IMR-90 (cell line): Measurements from ENCODE around the gene CPLX1. TPM values are rescaled to one million over a fixed set of nuclear protein-coding genes. Genes with fewer than 3 reads are reported as not detected.
"Not testable (repeated sequence)": the region's sequence is repeated elsewhere in the genome, so short reads cannot be mapped to it uniquely, and the experiment has no call there.

Source experiments
- ATAC-seq: fragments of 200-7000 bp; cut with Tn5 transposase; 2 replicates; pipeline ENCODE4 v1.9.1; 2020; ENCODE audit warnings: low read depth, mild to moderate bottlenecking, moderate library complexity
- BruUV-seq: library from RNA; stranded (reverse); fragments of 400-500 nt; replicated peaks from 2 replicates; lab custom pipeline; 2021; lab: Mats Ljungman, UMichigan
- CTCF ChIA-PET: fragments of 300-600 bp; formaldehyde crosslinking; extraction: SDS; loops from one replicate; lab custom pipeline; 2021; ENCODE audit warnings: antibody characterized with exemption; lab: Yijun Ruan, JAX
- POLR2A ChIA-PET: fragments of 300-600 bp; sonication (Branson Sonifier 250); formaldehyde crosslinking; loops from one replicate; lab custom pipeline; 2022; ENCODE audit warnings: antibody characterized with exemption; ENCODE audit not compliant: unreplicated experiment; lab: Charles Lee
- DNase-seq: peaks from one replicate; pipeline ENCODE4 v3.0.0; 2013
- H2AFZ ChIP-seq: replicated peaks from 2 replicates; pipeline ENCODE3; 2013; ENCODE audit warnings: low read length, mild to moderate bottlenecking; ENCODE audit not compliant: poor library complexity
- H2AK5ac ChIP-seq: 2 replicates; pipeline ENCODE4 v1.6.1; 2013; ENCODE audit warnings: low read depth, low read length, inconsistent platforms
- H2AK9ac ChIP-seq: replicated peaks from 2 replicates; pipeline ENCODE3; 2013; ENCODE audit warnings: mild to moderate bottlenecking, low read depth, low read length, moderate library complexity; ENCODE audit not compliant: poor library complexity
- H2BK120ac ChIP-seq: 2 replicates; pipeline ENCODE4 v1.6.1; 2013; ENCODE audit warnings: low read depth, low read length, inconsistent platforms
- H2BK15ac ChIP-seq: 3 replicates; pipeline ENCODE4 v1.6.1; 2013; ENCODE audit warnings: low read depth, low read length, inconsistent platforms
- H2BK20ac ChIP-seq: 2 replicates; pipeline ENCODE4 v1.6.1; 2013; ENCODE audit warnings: low read depth, mild to moderate bottlenecking, inconsistent platforms, low read length, moderate library complexity
- H2BK5ac ChIP-seq: 2 replicates; pipeline ENCODE4 v1.6.1; 2013; ENCODE audit warnings: mild to moderate bottlenecking, low read depth, low read length, inconsistent platforms; ENCODE audit not compliant: poor library complexity, severe bottlenecking
- H3K14ac ChIP-seq: replicated peaks from 2 replicates; pipeline ENCODE4 v1.6.1; 2013; ENCODE audit warnings: low read depth, low read length, inconsistent platforms
- H3K18ac ChIP-seq: 2 replicates; pipeline ENCODE4 v1.6.1; 2013; ENCODE audit warnings: low read depth, low read length, control low read depth
- H3K23ac ChIP-seq: 2 replicates; pipeline ENCODE4 v1.6.1; 2013; ENCODE audit warnings: low read depth, low read length, inconsistent platforms
- H3K27ac ChIP-seq: 2 replicates; pipeline ENCODE4 v1.5.1; 2013; ENCODE audit warnings: mild to moderate bottlenecking, control low read depth, low read length; ENCODE audit not compliant: insufficient read depth
- H3K27me3 ChIP-seq: 2 replicates; pipeline ENCODE4 v1.6.1; 2013; ENCODE audit warnings: low read length; ENCODE audit not compliant: control insufficient read depth, insufficient read depth
- H3K36me3 ChIP-seq: 2 replicates; pipeline ENCODE4 v1.6.1; 2013; ENCODE audit warnings: low read length, mixed read lengths; ENCODE audit not compliant: control insufficient read depth, insufficient read depth
- H3K4ac ChIP-seq: 2 replicates; pipeline ENCODE4 v1.6.1; 2013; ENCODE audit warnings: low read depth, low read length, inconsistent platforms
- H3K4me1 ChIP-seq: 2 replicates; pipeline ENCODE4 v1.6.1; 2013; ENCODE audit warnings: low read length, mixed read lengths; ENCODE audit not compliant: control insufficient read depth, insufficient read depth
- H3K4me2 ChIP-seq: 2 replicates; pipeline ENCODE4 v1.6.1; 2013; ENCODE audit warnings: low read depth, mild to moderate bottlenecking, control low read depth, low read length, moderate library complexity
- H3K4me3 ChIP-seq: 2 replicates; pipeline ENCODE4 v1.5.1; 2013; ENCODE audit warnings: low read depth, mild to moderate bottlenecking, control low read depth, low read length, moderate library complexity; ENCODE audit not compliant: insufficient read depth
- H3K56ac ChIP-seq: 2 replicates; pipeline ENCODE4 v1.6.1; 2013; ENCODE audit warnings: low read length, inconsistent platforms; ENCODE audit not compliant: insufficient read depth; ENCODE audit errors: extremely low read depth
- H3K79me1 ChIP-seq, 2 experiments: 2 replicates each; pipeline ENCODE4 v1.6.1; 2013; ENCODE audit warnings: low read length in 2 of 2, inconsistent platforms in 1 of 2, low read depth in 1 of 2
- H3K9ac ChIP-seq: 2 replicates; pipeline ENCODE4 v1.6.1; 2013; ENCODE audit warnings: low read depth, low read length, control low read depth
- H3K9me1 ChIP-seq: 2 replicates; pipeline ENCODE4 v1.6.1; 2013; ENCODE audit warnings: low read length, inconsistent platforms; ENCODE audit not compliant: insufficient read depth
- H3K9me3 ChIP-seq: 2 replicates; pipeline ENCODE4 v1.6.1; 2013; ENCODE audit warnings: low read length; ENCODE audit not compliant: control insufficient read depth, insufficient read depth
- H4K20me1 ChIP-seq: 2 replicates; pipeline ENCODE4 v1.6.1; 2013; ENCODE audit warnings: low read length, inconsistent platforms; ENCODE audit not compliant: insufficient read depth
- H4K5ac ChIP-seq: 2 replicates; pipeline ENCODE4 v1.6.1; 2013; ENCODE audit warnings: mild to moderate bottlenecking, low read depth, low read length, control low read depth
- H4K8ac ChIP-seq, 2 experiments: 2 replicates each; pipeline ENCODE4 v1.6.1; 2013; ENCODE audit warnings: low read depth in 2 of 2, low read length in 2 of 2, control low read depth in 1 of 2, inconsistent platforms in 1 of 2
- H4K91ac ChIP-seq: 2 replicates; pipeline ENCODE4 v1.6.1; 2013; ENCODE audit warnings: low read depth, low read length, inconsistent platforms; ENCODE audit not compliant: insufficient read depth
- WGBS, 2 experiments: methylation state at CpG; one replicate each; pipeline versions ENCODE4 v1.1.5 to v1.1.7; 2013; ENCODE audit warnings: missing lambda C conversion rate in 2 of 2; ENCODE audit not compliant: insufficient read length in 1 of 2; ENCODE audit errors: extremely low coverage in 2 of 2; 5-methylcytosine and 5-hydroxymethylcytosine counted together
- dilution Hi-C: fragments of 300-500 bp; cut with HindIII; formaldehyde crosslinking; loops from one replicate; pipeline ENCODE4 v1.14.3; 2018; ENCODE audit warnings: low sequenced_read_pairs; ENCODE audit not compliant: unreplicated experiment
- in situ Hi-C: fragments of 300-500 bp; cut with MboI; formaldehyde crosslinking; loops from 3 replicates; pipeline ENCODE4 v1.14.3; 2019; ENCODE audit warnings: low sequenced_read_pairs, inconsistent platforms, mixed read lengths
- intact Hi-C: fragments of 100-400 bp; cut with micrococcal nuclease; formaldehyde crosslinking; loops from 2 replicates; pipeline ENCODE4 v1.10.0; 2022
- polyA plus RNA-seq, 3 experiments: library from polyadenylated mRNA; depleted of rRNA; stranded (reverse); fragments of >200 nt; gene quantifications; 2 replicates each; pipeline ENCODE4 v1.2.3, GENCODE V29; 2012; ENCODE audit warnings: low replicate concordance in 1 of 3
- total RNA-seq: library from RNA; depleted of rRNA; stranded (reverse); fragments of >200 nt; gene quantifications from 2 replicates; pipeline ENCODE4 v1.2.3, GENCODE V29; 2012

CPLX1 gene
- total and polyA plus RNA-seq, 2 of the 4 experiments (the other 2 are of a cell fraction) = 0.05 TPM; not detected in 1

GRCh38 chr4:736561-736960 is 89.4 kb downstream of the CPLX1 start:
- H2BK15ac ChIP-seq, H3K4me3 ChIP-seq, BruUV-seq, DNase-seq, H3K4me2 ChIP-seq, H4K91ac ChIP-seq, in situ Hi-C loops, H3K9me3 ChIP-seq, H2BK120ac ChIP-seq, H3K18ac ChIP-seq, H3K4me1 ChIP-seq, H3K14ac ChIP-seq, H3K23ac ChIP-seq, H2AK9ac ChIP-seq, H4K5ac ChIP-seq, intact Hi-C loops, H3K27me3 ChIP-seq, H2AFZ ChIP-seq, H2AK5ac ChIP-seq, H4K8ac ChIP-seq, H3K56ac ChIP-seq, H3K9ac ChIP-seq, POLR2A ChIA-PET, H2BK5ac ChIP-seq, ATAC-seq, H3K9me1 ChIP-seq, H2BK20ac ChIP-seq, H3K4ac ChIP-seq, dilution Hi-C loops, H3K27ac ChIP-seq: not testable (repeated sequence)
- peaks cover 63% of the 10 kb centered on the region for H3K36me3 ChIP-seq
- H4K20me1 ChIP-seq = peaks cover 22% of the 10 kb centered on the region
- peaks cover 17 to 25% of the 10 kb centered on the region in 2 experiments for H3K79me1 ChIP-seq
- CTCF ChIA-PET = interaction anchor here (0.7 kb wide), 1 partner anchor 27 kb away, joined by 3 read pairs; no protein-coding TSS in a partner anchor
- 95% methylated on average over 7 of the region's 34 CpGs; no CpG with 5 or more reads in 1 of the 2 experiments for WGBS, 2 experiments
